HG03457 (cell line): ENCODE results near the gene PELI1.
"Not testable (repeated sequence)": the region's sequence is repeated elsewhere in the genome, so short reads cannot be mapped to it uniquely, and the experiment has no call there.

Source experiments
- ATAC-seq: cut with Tn5 transposase; IDR thresholded peaks from one replicate; pipeline ENCODE4 v1.9.1; 2021; ENCODE audit warnings: moderate number of reproducible peaks; ENCODE audit not compliant: unreplicated experiment

The PELI1 gene

DNA sequence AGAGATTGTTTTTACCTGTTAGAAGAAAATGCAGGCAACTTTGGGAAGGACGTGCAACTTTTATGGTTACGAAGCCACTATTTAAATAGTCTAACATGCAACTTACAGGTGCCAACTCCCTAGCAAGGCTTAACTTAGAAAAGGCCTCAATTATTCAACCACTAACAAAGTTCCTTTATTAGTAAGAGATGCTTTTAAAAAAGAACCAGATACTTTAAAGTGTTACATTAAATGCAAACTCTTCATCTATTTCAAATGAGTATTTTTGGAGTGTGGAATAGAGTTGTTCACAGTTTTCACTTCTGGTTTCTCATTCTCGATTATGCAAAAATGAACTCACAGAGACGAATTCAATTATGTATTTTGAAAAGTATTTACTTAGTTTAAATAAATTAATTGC is 51.7 kb downstream of the PELI1 start:
- ATAC-seq: no peak

DNA sequence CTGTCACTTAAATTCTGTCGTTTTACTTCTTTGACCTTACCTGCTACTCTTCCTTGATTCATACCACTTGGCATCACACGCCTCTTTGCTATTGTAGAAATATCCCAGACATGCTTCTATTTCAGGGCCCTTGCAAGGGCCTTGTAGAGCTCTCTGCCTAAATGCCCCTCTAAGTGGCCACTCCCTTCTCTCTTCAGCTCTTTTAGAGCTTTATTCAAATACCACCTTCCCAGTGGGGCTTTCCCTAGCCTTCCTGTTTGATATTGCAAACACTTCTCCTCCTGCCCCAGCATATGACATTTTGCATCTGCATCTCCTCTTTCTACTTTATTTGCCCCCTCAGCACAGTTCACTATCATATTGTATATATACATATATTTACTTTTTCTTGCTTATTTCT is 54.0 kb downstream of the PELI1 start:
- no peak for ATAC-seq

DNA sequence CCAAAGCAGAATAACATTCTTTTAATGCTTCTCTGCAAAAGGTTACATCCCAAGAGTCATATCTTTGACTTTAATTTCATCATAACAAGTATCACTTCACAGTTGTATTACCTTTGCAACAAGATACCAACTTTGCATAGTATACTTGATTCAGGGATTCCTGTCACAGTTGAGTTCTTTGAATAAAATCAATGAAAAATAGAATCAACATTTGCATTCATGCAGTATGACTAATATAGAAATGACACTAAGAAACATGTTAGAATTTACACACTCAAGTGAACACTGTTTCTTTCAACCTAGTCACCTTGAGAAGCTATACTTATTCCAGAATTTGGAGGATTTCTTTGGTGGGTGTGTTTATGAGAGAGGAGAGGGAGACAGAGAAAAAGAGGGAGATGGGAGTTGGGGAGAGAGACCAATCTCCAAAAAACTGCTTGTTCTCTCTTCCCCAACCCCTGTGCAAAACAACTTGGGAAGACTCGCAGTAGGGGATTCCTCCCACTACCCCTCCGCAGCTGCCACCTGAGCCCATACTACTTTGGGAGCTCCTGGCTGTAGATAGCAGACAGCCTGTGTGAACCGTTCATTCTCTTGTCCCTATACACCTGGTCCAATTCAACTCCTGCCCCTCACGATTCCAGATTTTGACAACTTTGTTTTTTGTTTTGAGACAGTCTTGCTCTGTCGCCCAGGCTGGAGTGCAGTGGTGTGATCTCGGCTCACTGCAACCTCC is 57.7 kb downstream of the PELI1 start:
- no peak for ATAC-seq

DNA sequence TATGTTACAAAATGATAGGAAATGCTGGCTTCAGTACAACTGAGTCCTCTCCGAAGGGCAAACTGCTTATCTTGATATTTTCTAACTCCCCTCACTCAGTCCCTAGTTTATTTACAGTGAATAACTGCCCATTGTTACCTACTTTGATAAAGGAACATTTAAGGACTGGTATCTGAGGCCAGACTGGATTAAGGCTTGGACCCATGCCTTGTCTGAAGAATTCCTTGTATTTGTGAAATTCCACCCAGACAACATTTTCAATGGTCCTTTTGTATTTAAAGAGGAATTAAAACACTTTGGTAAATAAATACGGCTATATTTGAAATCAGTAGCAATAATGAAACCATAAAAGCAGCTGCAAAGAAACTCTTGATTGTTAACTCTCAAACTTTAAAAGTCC is 58.3 kb downstream of the PELI1 start:
- ATAC-seq: no peak

DNA sequence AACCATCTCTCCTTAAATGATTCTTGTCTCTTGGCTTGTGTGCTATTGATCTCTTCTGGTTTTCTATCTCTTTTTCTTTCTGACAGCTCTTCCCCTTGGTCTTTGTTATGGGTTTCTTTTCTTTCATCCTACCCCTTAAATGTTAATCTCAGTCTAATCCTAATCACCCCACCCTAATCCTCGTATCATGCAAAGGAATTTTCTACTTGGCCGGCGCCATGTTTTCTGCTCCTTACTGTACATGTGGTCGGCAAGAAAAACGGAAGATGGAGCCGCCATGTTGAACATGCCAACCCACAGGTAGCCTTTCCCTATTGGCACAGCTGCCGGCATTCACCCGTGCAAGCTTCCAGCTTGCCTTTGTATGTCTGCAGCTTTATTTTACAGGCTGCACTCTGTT is 63.2 kb downstream of the PELI1 start:
- ATAC-seq: no peak

DNA sequence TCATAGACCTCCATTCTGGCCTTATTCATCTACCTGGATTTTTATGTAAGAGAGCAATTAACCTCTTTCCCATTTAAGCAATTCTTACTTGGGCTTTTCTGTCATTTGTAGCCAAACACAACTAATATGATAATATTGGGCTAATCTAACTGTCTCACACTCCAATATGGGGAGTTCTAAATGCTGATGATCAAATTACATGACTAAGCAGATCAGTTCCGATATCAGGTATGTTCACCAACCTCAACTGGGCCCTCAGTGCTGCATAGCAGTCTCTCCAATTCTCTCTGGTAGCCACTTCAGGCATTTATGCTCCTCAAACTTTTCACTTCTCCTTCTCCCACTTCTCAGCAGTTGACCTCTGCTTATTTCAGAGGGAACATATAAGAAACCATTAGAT is 64.0 kb downstream of the PELI1 start:
- no peak for ATAC-seq

DNA sequence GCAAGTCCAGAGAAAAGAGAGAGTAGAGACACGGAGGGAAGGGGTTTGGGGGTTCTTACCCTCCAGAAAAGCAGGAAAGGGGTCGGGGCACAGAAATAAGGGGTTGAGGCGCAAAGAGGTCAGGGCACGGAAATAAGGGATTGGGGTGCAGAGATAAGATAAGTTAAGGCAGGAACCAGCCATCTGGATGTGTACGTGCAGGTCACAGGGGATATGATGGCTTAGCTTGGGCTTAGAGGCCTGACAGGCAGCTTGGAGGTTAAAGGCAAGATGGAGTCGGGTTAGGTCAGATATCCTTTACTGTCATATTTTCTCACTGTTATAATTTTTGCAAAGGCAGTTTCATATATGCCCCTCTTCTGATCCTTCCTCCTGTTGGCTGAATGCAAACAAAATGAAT is 64.5 kb downstream of the PELI1 start:
- not testable (repeated sequence) for ATAC-seq

DNA sequence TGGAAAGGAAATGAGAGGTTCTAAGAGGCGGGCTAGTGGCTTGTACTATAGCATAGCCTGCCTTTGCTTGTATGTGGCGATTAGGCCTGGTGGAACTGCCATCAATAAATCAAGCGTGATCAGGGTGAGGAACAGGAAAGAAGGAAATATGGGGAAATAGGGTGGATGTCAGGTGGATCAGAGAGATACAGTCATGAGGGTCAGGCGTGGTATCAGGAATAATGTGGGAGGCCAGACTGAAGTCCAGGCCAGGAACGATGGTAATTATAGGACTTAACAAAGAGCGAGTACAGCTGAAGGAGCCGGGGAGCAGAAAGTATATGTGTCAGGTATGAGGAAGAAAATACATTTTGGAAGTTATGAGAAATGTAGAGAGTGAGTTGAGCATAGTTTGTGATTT is 67.4 kb downstream of the PELI1 start:
- not testable (repeated sequence) for ATAC-seq

DNA sequence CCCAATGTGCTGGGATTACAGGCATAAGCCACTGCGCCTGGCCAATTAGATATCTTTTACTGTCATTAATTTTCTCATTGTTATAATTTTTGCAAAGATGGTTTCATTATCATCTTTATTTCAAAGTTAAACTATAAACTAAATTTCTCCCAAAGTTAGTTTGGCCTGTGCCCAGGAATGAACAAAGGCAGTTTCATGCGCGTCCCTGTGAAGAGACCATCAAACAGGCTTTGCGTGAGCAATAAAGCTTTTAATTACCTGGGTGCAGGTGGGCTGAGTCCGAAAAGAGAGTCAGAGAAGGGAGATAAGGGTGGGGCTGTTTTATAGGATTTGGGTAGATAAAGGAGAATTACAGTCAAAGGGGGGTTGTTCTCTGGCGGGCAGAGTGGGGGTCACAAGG is 69.6 kb downstream of the PELI1 start:
- not testable (repeated sequence) for ATAC-seq

DNA sequence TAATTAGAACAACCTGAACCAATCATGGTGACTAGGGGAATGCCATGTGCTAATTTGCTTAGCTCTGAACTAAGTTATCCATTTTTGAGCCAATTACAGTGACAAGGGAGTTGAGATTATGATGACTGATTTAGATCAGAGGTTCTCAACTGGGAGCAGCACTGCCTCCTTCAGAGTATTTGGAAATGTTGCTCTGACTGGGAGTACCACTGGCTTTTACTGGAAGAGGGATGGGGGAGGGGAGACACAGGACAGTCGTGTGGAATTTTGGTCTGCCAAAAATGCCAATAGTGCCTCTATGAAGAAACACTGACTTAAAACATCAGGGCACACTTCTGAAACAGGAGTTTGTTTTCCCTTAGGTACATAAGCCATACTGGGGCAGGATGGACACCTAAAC is 76.9 kb downstream of the PELI1 start:
- no peak for ATAC-seq

DNA sequence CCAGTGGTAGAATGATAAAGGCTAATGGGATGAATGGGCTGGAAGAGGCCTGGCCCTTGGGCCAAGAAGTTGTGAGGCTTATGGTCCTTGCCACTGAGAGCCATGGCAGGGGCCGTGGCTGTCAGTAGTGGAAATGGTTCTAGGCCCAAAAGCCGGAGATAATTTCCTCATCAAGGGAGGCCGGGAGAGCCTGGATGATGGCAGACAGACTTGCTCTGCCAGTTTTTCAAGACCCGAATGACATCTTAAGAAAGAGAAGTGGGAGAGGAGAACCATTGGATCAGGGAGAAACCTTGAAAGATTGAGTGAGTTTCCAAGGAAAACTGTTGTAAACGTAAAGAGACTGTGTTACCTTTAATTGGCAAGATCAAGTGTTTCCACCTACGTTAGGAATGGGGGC is 78.7 kb downstream of the PELI1 start:
- no peak for ATAC-seq

DNA sequence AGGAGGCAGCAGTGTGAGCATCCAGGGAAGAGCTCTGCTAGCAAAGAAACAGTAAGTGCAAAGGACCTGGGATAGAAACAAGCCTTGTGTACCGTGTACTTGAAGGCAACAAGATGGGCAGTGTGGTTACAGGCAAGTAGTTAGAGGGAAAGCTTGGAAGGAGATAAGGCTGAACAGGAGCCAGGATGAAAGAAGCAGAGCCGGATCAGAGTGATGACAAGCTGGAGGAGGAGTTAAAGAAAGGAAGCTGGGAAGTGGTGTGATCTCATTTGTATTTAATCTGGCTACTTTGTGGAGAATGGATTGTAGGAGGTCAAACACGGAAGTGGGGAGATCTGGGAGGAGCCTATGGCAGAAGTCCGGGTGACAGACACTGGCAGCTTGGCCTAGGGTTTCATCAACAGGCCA is 80.3 kb downstream of the PELI1 start:
- ATAC-seq: no peak

DNA sequence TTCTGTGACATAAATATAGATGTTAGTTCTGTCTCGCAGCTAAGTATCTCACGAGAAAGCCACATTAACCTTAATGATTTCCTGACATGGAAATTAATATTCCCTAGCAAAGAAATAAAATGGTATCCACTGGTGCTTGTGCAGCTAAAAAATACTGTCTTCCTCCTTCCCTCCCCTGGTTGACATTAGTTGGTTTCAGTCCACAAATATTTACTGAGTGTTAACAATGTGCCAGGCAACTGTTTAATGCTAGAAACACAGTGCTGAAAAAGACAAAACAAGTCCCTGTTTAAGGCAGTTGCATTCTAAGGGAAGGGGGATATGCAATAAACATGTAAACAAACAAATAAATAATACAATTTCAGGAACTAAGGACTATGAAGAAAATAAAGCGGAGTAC is 80.8 kb downstream of the PELI1 start:
- no peak for ATAC-seq

DNA sequence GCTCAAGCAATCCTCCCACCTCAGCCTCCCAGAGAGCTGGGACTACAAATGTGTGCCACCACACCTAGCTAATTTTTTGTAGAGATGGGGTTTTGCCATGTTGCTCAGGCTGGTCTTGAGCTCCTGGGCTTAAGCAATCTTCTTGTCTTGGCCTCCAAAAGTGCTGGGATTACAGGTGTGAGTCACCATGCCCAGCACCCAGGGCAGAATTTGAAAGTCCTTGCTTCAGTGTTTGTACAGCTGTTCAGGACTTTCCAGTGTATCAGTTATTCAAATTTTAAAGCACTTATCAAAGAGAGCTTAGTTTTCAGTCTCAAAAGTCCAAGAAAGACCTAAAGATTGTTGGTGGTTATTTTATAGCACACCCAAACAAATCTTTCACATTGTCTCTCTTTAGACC is 81.4 kb downstream of the PELI1 start:
- ATAC-seq: no peak

DNA sequence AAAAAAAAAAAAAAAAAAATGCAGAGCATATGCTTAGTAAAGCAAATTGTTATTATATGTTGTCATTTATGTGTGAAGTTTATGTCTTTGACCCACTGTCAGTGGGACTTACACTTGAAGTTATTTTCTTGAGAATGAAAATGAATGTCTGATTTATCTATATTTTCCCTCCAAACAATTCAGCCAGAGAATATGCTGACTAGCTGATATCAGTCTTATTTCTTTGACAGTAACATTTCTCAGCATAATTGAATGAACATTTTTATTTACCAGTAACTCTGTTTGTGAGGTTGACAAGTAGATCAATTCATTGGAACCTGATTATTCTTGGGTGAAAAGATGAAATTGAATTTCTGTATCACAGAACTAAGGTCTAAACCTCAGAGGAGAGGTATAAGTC is 85.0 kb downstream of the PELI1 start:
- no peak for ATAC-seq

DNA sequence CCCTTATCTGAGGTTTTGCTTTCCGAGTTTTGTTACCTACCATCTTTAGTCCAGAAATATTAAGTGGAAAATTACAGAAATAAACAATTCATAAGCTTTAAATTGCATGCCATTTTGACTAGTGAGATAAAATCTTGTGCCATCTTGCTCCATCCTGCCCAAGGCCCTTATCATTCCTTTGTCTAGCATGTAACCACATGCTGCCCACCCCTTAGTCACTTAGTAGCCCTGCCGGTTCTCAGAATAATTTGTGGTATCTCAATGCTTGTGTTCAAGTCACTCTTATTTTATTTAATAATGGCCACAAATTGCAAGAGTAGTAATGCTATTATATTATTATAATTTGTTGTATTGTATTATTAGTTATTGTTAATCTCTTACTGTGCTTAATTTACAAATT is 88.2 kb downstream of the PELI1 start:
- ATAC-seq: no peak

DNA sequence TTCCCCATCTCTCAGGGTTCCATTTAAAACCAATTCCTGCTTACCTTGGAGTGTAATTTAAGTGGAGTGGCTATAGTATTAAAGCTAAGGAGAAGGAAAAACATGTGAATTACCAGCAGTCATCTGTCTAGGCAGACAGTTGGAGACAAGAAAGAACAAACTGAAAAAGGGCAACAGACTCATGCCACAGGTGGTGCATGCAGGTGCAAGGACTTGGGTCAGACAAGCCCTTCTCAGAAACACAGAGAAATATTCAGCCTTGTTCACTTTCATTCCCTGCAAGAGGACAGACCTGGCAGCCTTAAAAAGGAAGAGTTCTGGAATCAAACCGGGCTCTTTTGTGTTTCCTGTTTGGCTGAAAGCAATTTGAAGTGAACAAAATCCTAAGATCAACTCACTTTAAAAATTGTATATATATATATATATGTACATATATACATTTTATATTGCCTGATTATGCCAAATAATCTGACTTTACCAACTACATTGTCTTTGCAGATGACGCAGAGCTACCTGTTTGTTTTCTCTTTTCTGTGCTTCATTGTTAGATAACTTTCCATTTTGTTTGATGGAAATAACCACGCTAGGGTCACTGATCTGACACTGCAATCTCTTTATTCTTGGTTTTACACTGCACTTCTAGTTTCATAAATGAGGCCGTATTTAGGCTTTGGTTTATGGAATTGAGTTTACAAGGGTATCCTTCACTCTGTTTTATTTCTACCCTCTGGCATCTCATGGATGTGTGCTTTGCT is 89.9 kb downstream of the PELI1 start:
- no peak for ATAC-seq

DNA sequence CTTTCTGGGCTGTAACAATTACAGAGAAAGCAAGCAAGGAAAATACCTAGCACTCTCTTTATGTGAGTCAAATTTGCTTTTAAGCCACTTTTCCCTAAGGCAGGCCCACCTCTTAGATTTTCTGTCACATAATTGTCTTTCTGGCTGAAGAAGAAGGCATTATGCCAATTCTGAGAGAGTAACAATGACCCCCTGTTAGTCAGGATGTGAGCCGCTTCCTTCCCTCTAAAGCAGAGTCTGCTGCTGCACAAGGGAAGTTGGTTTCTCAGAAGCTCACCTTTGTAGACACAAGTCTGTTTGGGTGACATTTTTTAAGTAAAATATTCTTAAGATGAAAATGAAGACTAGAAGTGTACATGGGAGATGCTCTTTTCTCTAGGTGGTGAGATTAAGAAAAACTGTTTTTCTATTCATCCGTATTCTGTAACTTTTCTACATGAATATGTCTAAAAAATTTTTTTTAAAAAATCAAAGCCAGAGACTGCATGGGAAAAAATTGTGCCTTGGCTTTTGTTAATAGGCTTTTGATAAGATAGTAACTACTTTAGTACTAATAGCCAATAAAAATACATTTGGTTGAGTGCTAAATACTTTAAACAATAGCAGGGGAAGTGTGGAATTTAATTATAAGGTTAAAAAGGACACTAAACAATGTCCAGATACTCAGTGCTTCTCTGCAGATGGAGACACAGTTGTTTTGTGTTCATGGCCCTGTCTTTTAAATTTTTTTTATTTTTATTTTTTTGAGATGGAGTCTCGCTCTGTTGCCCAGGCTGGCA is 91.6 kb downstream of the PELI1 start:
- ATAC-seq: no peak

DNA sequence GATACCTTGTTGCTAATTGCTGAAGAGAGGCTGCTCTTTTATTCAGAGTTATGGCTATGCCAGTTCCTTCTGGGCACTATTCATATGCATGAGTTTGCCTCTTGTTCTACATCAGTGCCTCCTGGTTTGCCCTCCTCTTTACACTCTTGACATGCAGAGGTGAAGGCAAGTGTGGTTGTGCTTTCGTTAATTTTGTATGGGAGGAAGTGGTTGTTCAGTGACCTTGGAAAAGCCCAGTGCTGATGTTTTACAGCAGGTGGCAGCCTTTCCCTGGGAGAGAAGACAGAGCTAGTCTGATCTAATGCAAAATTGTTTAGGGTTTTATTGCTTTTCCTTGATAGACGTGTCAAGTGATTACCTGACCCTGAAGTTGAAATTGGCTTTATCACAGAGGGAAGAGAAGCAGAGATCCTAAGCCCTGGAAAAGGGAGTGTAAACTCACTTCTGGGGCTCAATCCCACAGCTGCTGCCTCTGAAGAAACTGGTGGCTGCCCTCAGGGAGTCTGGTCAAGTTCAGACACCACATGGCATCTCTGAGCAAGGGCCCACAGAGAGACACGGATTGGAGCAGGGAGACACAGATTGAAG is 94.5 kb downstream of the PELI1 start:
- no peak for ATAC-seq

DNA sequence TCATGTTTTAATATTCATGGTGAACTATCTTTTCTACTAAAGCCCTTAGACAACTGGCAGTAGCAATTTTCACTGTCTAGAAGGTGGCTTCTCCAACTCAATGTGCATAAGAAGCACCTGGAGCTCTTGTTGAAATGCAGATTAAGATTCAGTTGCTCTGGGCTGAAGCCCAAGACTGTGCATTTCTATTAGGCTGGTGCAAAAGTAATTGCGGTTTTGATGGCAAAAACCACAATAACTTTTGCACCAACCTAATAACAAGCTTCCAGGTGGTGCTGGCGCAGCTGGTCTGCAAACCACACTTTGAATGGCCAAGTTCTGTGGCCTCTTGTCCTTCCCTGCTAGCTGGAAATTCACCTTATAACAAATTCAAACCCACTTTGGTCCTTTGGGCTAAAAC is 98.3 kb downstream of the PELI1 start:
- ATAC-seq: no peak
